ENCODE results near the gene CXCL13.
A peak's percentile ranks its signal among the peaks of the same experiment; 100 is the strongest.
"Not testable (repeated sequence)": the region's sequence is repeated elsewhere in the genome, so short reads cannot be mapped to it uniquely, and the experiment has no call there.

Gene CXCL13, protein sequence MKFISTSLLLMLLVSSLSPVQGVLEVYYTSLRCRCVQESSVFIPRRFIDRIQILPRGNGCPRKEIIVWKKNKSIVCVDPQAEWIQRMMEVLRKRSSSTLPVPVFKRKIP

DNA sequence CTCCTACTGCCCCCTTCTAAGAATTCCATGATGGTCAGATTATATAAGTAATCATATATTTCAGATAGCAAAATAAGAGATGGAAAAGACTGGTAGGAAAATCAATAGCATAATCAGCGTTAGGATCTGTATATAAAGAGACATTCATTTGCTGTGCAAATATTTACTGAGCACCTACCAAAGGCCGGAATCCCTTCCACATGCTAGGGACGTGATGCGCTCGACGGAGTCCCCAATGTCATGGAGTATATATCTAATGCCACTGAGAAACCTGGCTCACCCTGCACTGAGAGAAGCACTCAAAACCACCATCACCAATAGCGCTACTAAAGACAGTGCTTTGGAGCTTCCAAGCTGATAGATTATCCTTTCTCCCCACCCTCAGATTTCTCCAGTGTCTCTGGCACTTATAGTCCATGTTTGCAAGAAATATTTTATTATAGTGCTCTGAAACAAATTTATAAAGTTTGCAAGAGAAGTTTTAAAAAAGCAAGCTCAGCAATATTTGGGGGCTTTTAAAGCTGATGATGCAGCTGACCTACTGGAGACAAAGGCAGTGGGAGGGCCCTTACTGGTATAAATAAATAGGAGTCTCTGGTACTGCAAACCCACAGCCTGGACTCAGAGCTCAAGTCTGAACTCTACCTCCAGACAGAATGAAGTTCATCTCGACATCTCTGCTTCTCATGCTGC lies at the start of gene CXCL13:
Gene CXCL13 (plus strand): TSS at position 611 of the 693 bp plus-strand sequence. CDS start 46 bp downstream, at position 657.
- FAIRE-seq, result no peak
- DNase-seq (ENCODE audit: insufficient read length, low spot score), result no peak
- TF ChIP-seq POLR2A (IDR thresholded peaks at IDR 0.05; ENCODE audit: low read depth, low read length), result no peak

DNA sequence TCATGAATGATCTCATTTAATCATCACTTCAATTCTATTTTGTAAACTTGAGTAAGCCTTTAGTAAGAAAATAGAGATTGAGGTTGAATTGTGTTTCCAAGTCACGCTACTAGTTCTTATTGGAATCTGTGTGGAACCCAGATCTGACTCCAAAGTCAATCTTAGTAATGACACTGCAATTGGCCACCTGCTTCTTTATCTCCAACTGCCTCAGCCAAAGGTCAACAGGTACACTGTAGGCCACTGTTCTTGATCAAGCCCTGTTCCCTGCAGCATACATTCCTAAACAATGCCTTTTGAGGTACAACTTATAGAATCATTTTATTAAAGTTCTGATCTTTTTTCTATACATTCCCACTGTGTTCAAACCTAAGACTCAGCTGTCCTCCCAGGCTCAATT lies 45.5 kb upstream of the CXCL13 start:
- DNase-seq (ENCODE audit: insufficient read length, low spot score) (no peak), FAIRE-seq (no peak)
- no peak for TF ChIP-seq POLR2A (IDR thresholded peaks at IDR 0.05; ENCODE audit: low read depth, low read length)

DNA sequence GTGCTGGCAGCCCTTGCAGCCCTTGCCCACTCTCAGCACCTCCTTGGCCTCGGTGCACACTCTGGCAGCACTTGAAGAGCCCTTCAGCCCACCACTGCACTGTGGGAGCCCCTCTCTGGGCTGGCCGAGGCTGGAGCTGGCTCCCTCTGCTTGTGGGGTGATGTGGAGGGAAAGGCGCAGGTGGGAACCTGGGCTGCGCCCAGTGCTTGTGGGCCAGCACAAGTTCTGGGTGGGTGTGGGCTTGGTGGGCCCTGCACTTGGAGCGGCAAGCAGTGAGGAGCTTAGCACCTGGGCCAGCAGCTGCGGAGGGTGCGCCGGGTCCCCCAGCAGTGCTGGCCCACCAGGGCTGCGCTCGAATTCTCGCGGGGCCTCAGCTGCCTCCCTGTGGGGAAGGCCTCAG lies 43.9 kb upstream of the CXCL13 start:
- DNase-seq (ENCODE audit: insufficient read length, low spot score); FAIRE-seq: not testable (repeated sequence)

DNA sequence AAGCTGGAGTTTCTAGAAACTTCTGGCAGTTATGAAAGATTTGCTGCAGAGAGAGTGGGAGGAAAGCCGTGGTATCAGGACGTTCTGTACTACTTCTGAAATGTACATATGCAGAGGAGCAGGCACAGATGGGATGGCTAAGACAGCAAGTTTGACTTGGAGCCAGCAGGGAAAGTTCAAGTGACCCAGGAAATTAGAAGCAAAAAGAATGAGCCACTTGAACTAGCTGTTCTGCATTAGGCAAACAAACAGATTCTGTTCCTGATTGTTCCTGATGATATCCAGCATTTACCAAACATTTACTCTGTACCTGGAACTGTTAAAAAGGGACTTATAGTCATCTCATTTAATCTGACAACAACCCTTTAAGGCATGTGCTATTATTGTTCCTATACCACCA lies 41.4 kb upstream of the CXCL13 start:
- FAIRE-seq (no peak), DNase-seq (ENCODE audit: insufficient read length, low spot score) (no peak)

DNA sequence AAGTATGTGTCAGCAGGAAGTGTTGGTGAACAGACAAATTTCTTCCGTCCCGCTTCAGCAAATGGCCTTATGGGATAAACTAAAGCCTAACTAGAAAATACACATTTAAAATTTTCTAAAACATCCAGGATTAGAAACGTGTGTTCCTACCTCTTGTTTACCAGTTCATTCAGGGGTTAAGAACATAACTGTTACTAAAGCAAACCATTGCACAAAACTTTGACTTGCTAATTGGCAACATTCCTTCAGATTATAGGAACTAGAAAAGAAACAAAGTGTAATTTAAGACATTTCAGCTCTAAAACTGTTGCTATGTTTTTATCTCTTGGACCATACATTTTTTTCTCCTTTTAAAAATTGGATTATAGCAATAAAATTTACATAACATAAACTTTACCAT lies 39.5 kb upstream of the CXCL13 start:
- no peak for TF ChIP-seq POLR2A (IDR thresholded peaks at IDR 0.05; ENCODE audit: low read depth, low read length)
- no peak for DNase-seq (ENCODE audit: insufficient read length, low spot score)
- FAIRE-seq, result no peak

More for the DNA sequence above, 41.4 kb upstream of the CXCL13 start:
- no peak for TF ChIP-seq POLR2A (IDR thresholded peaks at IDR 0.05; ENCODE audit: low read depth, low read length)

DNA sequence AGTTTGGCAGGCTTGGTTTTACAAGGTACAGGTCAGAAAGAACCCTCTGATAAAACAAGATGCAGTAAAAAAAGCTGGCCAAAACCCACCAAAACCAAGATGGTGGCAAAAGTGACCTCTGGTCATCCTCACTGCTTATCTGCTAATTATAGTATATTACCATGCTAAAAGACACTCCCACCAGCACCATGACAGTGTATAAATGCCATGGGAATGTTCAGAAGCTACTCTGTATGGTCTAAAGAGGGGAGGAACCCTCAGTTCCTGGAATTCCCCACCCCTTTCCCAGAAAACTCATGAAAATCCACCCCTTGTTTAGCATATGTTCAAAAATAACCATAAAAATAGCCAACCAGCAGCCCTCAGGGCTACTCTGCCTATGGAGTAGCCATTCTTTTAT lies 38.1 kb upstream of the CXCL13 start:
- TF ChIP-seq POLR2A (IDR thresholded peaks at IDR 0.05; ENCODE audit: low read depth, low read length), result no peak
- FAIRE-seq (no peak), DNase-seq (ENCODE audit: insufficient read length, low spot score) (no peak)

DNA sequence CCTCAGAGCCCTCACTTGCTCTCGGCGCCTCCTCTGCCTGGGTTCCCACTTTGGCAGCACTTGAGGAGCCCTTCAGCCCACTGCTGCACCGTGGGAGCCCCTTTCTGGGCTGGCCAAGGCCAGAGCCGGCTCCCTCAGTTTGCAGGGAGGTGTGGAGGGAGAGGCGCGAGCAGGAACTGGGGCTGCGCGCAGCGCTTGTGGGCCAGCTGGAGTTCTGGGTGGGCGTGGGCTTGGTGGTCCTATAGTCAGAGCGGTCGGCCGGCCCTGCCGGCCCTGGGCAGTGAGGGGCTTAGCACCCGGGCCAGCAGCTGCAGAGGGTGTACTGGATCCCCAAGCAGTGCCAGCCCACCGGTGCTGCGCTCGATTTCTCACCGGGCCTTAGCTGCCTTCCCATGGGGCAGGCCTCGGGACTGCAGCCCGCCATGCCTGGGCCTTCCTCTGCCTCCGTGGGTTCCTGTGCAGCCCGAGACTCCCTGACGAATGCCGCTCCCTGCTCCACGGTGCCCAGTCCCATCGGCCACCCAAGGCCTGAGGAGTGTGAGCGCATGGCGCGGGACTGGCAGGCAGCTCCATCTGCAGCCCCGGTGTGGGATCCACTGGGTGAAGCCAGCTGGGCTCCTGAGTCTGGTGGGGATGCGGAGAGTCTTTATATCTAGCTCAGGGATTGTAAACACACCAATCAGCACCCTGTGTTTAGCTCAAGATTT lies 35.0 kb upstream of the CXCL13 start:
- not testable (repeated sequence) for FAIRE-seq; DNase-seq (ENCODE audit: insufficient read length, low spot score)

DNA sequence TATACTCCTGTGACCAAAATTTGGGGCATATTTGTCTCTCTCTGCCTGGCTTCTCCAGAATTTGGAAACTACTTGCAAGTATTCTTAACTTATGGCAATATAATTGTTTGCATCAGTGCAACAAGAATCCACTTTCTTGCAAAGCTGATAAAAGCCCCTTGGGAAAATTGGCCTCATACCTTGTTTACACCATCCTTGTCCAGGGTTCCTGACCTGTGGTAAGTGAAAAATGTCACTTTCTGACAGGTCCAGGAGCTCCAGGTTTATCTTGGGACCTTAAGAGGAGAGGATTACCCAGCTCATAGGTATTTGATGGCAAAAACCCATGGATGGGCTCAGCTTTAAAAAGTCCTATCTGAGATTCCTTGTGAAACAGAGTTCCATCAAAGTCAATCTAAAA lies 29.3 kb upstream of the CXCL13 start:
- TF ChIP-seq POLR2A (IDR thresholded peaks at IDR 0.05; ENCODE audit: low read depth, low read length), result no peak
- FAIRE-seq, result no peak
- DNase-seq (ENCODE audit: insufficient read length, low spot score), result no peak

DNA sequence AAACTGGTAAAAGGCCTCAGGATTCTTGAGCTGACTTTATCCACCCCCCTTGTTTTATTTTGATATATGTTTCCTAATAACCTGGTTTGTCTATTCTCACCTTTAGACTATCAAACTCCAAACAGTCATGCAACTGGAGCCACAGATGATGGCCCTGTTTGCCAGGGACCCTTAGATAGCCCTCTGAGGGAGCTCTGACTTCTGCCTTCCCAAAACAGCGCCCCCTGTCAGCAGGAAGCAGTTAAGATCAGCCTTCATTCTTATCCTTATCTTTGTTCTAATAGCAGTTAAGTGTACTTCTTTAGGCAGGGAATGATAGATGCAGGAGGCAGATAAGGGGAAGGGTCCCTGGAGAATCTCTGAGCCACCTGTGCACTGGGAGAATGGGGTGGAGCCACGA lies 27.5 kb upstream of the CXCL13 start:
- no peak for FAIRE-seq
- DNase-seq (ENCODE audit: insufficient read length, low spot score), result no peak
- TF ChIP-seq POLR2A (IDR thresholded peaks at IDR 0.05; ENCODE audit: low read depth, low read length), result no peak

DNA sequence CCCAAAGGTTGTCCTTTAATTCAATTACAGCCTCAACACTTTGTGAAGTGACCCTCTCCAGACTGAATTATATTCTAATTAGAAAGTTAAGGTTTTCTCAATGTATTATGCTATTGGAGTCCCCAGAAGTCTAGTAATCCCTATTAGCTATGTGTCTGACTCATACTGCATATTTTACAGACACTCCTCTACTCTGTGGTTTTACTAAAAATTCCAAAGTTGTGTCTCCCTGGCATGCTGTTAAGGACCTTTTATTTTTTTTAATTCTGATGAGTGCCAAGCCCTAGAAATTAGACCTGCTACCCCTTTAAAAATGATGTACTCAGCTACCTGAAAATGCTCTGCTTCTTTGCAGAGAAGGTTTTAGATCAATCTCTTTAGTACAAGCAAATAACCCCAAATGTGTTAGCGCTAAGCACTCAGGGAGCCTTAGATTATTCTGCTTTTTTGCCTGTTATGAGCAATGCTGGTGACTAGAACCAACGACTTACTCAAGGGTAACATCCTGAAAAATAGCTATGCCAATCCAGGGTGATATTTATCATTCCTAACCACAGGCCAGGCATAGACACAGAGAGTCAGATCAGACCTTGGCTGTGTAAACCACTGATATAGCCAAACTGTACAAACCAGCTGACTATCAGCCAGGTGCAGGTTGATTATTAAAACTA lies 26.1 kb upstream of the CXCL13 start:
- TF ChIP-seq POLR2A (IDR thresholded peaks at IDR 0.05; ENCODE audit: low read depth, low read length), result no peak
- FAIRE-seq (peak; percentile 62), DNase-seq (ENCODE audit: insufficient read length, low spot score) (peak; percentile 38)

DNA sequence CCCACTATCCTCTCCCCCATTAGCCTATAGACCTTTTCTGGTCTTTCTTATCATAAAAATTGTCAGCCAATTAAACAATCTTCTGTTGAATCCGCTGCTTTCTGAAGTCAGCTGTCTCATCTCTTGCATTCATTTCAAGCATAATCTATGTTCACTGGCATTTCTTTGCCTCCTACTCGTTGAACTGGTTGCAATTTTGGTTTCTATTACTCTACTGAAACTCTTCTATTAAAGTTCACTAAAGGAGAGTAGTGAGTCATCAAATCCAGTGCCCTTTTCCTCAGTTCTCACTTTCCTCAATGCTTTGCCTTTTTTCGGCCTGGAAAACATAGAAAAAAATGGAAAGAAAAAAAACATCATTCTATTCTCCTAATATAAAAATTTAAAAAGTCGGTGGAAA lies 23.9 kb upstream of the CXCL13 start:
- FAIRE-seq (no peak), DNase-seq (ENCODE audit: insufficient read length, low spot score) (no peak)
- TF ChIP-seq POLR2A (IDR thresholded peaks at IDR 0.05; ENCODE audit: low read depth, low read length), result no peak

DNA sequence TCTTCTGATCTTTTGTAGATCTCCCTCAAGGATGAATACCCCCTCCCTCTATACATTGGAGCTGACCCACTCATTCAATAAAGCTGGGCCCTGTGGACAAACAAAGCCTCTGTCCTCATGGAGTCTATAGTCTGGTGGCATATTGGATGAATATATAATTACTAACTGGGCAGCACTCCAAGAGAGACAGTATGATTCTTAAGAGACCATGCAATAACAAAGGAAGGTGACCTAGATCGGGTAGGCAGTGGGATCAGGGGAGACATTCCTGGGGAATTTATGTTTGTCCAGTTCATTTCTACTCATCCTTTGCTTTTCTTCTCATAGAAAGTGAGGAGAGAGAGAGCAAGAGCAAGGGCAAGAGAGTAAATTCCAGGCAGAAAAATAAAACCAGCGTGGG lies 23.5 kb upstream of the CXCL13 start:
- DNase-seq (ENCODE audit: insufficient read length, low spot score), result no peak
- FAIRE-seq, result no peak
- no peak for TF ChIP-seq POLR2A (IDR thresholded peaks at IDR 0.05; ENCODE audit: low read depth, low read length)

DNA sequence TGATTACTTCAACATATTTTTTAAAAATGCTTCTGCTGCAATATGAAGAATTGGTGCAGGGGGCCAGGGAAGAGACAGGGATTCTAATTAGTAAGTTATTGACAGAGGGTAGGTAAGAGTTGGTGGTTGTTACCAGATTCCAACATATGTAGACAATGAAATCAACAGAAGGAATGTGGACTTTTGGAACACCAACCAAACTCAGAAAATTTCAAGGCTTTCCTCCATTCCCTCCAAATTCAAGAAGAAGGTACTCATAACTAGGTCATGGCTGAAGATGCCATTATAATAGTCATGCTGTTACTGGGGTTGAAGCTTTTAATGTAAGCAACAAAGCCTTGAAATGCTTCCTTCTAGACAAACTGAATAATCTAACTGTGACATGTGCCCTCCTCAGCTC lies 22.9 kb upstream of the CXCL13 start:
- FAIRE-seq (no peak), DNase-seq (ENCODE audit: insufficient read length, low spot score) (no peak)
- TF ChIP-seq POLR2A (IDR thresholded peaks at IDR 0.05; ENCODE audit: low read depth, low read length), result no peak

DNA sequence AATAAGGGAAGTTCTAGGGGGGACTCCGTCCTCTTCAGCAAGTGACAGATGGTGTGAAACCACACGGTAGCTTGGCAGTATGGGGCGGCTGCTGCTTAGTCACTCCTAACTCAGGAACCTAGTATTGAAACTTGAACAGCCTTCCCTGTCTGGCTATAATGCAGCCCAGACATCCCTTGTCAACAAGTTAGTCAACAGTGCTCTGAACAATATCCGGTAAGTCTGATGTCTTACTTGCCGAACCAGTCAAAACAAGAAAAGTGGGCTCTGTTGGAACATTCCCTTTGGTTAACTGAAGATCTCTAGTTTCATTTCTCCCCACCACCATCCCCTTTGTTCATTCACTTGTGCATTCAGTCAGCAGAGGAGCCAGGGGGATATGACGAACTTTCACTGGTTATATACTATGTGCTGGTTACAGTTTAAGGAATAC lies 18.7 kb upstream of the CXCL13 start:
- TF ChIP-seq POLR2A (IDR thresholded peaks at IDR 0.05; ENCODE audit: low read depth, low read length), result no peak
- FAIRE-seq (no peak), DNase-seq (ENCODE audit: insufficient read length, low spot score) (no peak)

Measured in H54 (cell line).